GM21381 (cell line): Measurements from ENCODE around the gene DDA1.
"Not testable (repeated sequence)": the region's sequence is repeated elsewhere in the genome, so short reads cannot be mapped to it uniquely, and the experiment has no call there.

Source experiments
- ATAC-seq: cut with Tn5 transposase; IDR thresholded peaks from one replicate; pipeline ENCODE4 v1.9.1; 2021; ENCODE audit warnings: mild to moderate bottlenecking, moderate library complexity; ENCODE audit not compliant: unreplicated experiment

The DDA1 gene

GRCh38 chr19:17309198-17309964 is at the start of gene DDA1:
DDA1 (plus strand) TSS chr19:17309563; CDS start chr19:17309655, 92 bp downstream.
- peak; percentile 44 for ATAC-seq

- no peak for ATAC-seq
These were observed 49.4 kb upstream of the DDA1 start for GRCh38 chr19:17259934-17260333.

GRCh38 chr19:17260842-17261325 is 48.5 kb upstream of the DDA1 start:
- peak; percentile 78 for ATAC-seq

GRCh38 chr19:17262557-17262956 is 46.8 kb upstream of the DDA1 start:
- no peak for ATAC-seq

GRCh38 chr19:17263712-17264640 is 45.4 kb upstream of the DDA1 start:
- ATAC-seq = no peak

GRCh38 chr19:17264641-17264979 is 44.8 kb upstream of the DDA1 start, which contains the start of gene USHBP1:
USHBP1 (minus strand) TSS chr19:17264745; CDS start chr19:17264299, 446 bp downstream.
- ATAC-seq = no peak

GRCh38 chr19:17266026-17266425 is 43.3 kb upstream of the DDA1 start:
- ATAC-seq = no peak

- peak; percentile 9 for ATAC-seq
These were observed 42.8 kb upstream of the DDA1 start for GRCh38 chr19:17266589-17266974.

GRCh38 chr19:17266975-17267788 is 42.2 kb upstream of the DDA1 start, which contains the start of gene BABAM1:
BABAM1 (plus strand) TSS chr19:17267443; CDS start chr19:17268807, 1,364 bp downstream.
- ATAC-seq = peak; percentile 89

GRCh38 chr19:17268754-17269153 is 40.6 kb upstream of the DDA1 start:
- ATAC-seq = no peak

- ATAC-seq = not testable (repeated sequence)
These were observed 34.5 kb upstream of the DDA1 start for GRCh38 chr19:17274892-17275291.

- ATAC-seq = no peak
These were observed 33.8 kb upstream of the DDA1 start for GRCh38 chr19:17275441-17276175.

- ATAC-seq = no peak
These were observed 29.9 kb upstream of the DDA1 start for GRCh38 chr19:17279436-17279835.

- ATAC-seq = no peak
These were observed 27.7 kb upstream of the DDA1 start, which contains the start of gene ANKLE1 for GRCh38 chr19:17281391-17282304. ANKLE1 (plus strand) TSS chr19:17281901; CDS start chr19:17281921, 20 bp downstream.

GRCh38 chr19:17282488-17283125 is 26.8 kb upstream of the DDA1 start:
- no peak for ATAC-seq

GRCh38 chr19:17283504-17283996 is 25.8 kb upstream of the DDA1 start:
- no peak for ATAC-seq

GRCh38 chr19:17285415-17286135 is 23.8 kb upstream of the DDA1 start:
- ATAC-seq = no peak

GRCh38 chr19:17286263-17286662 is 23.1 kb upstream of the DDA1 start:
- ATAC-seq = no peak
